Hypothalamus (tissue), 51 donors: Measurements from ENCODE around the gene PSPH.
"Not testable (repeated sequence)": the region's sequence is repeated elsewhere in the genome, so short reads cannot be mapped to it uniquely, and the experiment has no call there.

Source experiments
- DNase-seq, 51 donors: peaks; one replicate each; lab custom pipeline; 2025; lab: John Stamatoyannopoulos, UW

The PSPH gene

GRCh38 chr7:56017015-56017414, 34.2 kb downstream of the PSPH start:
- DNase-seq = not testable (repeated sequence)

GRCh38 chr7:56009695-56010094, 41.5 kb downstream of the PSPH start:
- peak in 49 of 51 donors; percentile 2 to 84 (median 39) for DNase-seq

GRCh38 chr7:56007891-56008290, 43.4 kb downstream of the PSPH start:
- peak in 35 of 51 donors; percentile 2 to 55 (median 18) for DNase-seq

- DNase-seq = no peak
Measured at GRCh38 chr7:56007167-56007652, 44.0 kb downstream of the PSPH start.

GRCh38 chr7:56003749-56004148, 47.5 kb downstream of the PSPH start:
- DNase-seq = no peak

GRCh38 chr7:55996856-55997500, 54.3 kb downstream of the PSPH start:
- DNase-seq = no peak

GRCh38 chr7:55992346-55992745, 58.9 kb downstream of the PSPH start:
- no peak for DNase-seq

- no peak for DNase-seq
Measured at GRCh38 chr7:55983537-55983936, 67.7 kb downstream of the PSPH start.

GRCh38 chr7:55980266-55980665, 71.0 kb downstream of the PSPH start:
- no peak for DNase-seq

- peak in 7 of 51 donors; percentile 2 to 27 (median 8) for DNase-seq
Measured at GRCh38 chr7:55977831-55978230, 73.4 kb downstream of the PSPH start.

GRCh38 chr7:55975988-55976633, 75.1 kb downstream of the PSPH start:
- DNase-seq = peak in 1 of 51 donors; percentile 4

GRCh38 chr7:55973747-55974250, 77.4 kb downstream of the PSPH start:
- no peak for DNase-seq

- DNase-seq = no peak
Measured at GRCh38 chr7:55970978-55971377, 80.3 kb downstream of the PSPH start.

GRCh38 chr7:55970561-55970960, 80.7 kb downstream of the PSPH start:
- DNase-seq = no peak

- no peak for DNase-seq
Measured at GRCh38 chr7:55969391-55969790, 81.9 kb downstream of the PSPH start.

- no peak for DNase-seq
Measured at GRCh38 chr7:55966851-55967250, 84.4 kb downstream of the PSPH start.

GRCh38 chr7:55965805-55966421, 85.3 kb downstream of the PSPH start:
- DNase-seq = peak in 27 of 51 donors; percentile 2 to 52 (median 16)

- DNase-seq = peak in 2 of 51 donors; percentile 52 to 63
Measured at GRCh38 chr7:55965100-55965470, 86.2 kb downstream of the PSPH start.

GRCh38 chr7:55964261-55965099, 86.8 kb downstream of the PSPH start, which contains the start of gene NIPSNAP2:
Gene NIPSNAP2, plus strand, starts transcription at chr7:55964585. Its CDS starts 25 bp downstream, at chr7:55964610.
- peak in 49 of 51 donors; percentile 27 to 80 (median 59) for DNase-seq

- DNase-seq = peak in 1 of 51 donors; percentile 33
Measured at GRCh38 chr7:55963584-55964168, 87.6 kb downstream of the PSPH start.
